H9 (cell line): ENCODE measurements around the gene WDFY3. TPM values are rescaled to one million over a fixed set of nuclear protein-coding genes. Genes with fewer than 3 reads are reported as not detected.

Source experiments
- DNase-seq: peaks from one replicate; pipeline ENCODE4 v3.0.0-alpha.2; 2017
- H2AFZ ChIP-seq: one replicate; pipeline ENCODE4 v1.6.1; 2013; ENCODE audit warnings: mild to moderate bottlenecking, low read length, control low read depth, moderate library complexity
- H2AK5ac ChIP-seq: 2 replicates; pipeline ENCODE4 v1.6.1; 2013; ENCODE audit warnings: low read length, control low read depth, mixed read lengths; ENCODE audit not compliant: insufficient read length
- H2BK120ac ChIP-seq: one replicate; pipeline ENCODE4 v1.6.1; 2013; ENCODE audit warnings: low read depth, mild to moderate bottlenecking, low read length, control low read depth, inconsistent platforms; ENCODE audit not compliant: poor library complexity, severe bottlenecking
- H2BK12ac ChIP-seq: 2 replicates; pipeline ENCODE4 v1.6.1; 2013; ENCODE audit warnings: low read length, control low read depth, mixed read lengths, low read depth; ENCODE audit not compliant: insufficient read length
- H2BK15ac ChIP-seq: 2 replicates; pipeline ENCODE4 v1.6.1; 2013; ENCODE audit warnings: low read depth, low read length, control low read depth
- H2BK20ac ChIP-seq: one replicate; pipeline ENCODE4 v1.6.1; 2013; ENCODE audit warnings: low read depth, mild to moderate bottlenecking, low read length, control low read depth, inconsistent platforms; ENCODE audit not compliant: poor library complexity, severe bottlenecking
- H2BK5ac ChIP-seq: 2 replicates; pipeline ENCODE4 v1.6.1; 2013; ENCODE audit warnings: low read length, control low read depth, mixed read lengths; ENCODE audit not compliant: insufficient read length
- H3K14ac ChIP-seq: 2 replicates; pipeline ENCODE4 v1.6.1; 2013; ENCODE audit warnings: low read length, control low read depth; ENCODE audit not compliant: insufficient read depth
- H3K18ac ChIP-seq: 2 replicates; pipeline ENCODE4 v1.6.1; 2013; ENCODE audit warnings: low read depth, mild to moderate bottlenecking, mixed read lengths, low read length, control low read depth; ENCODE audit not compliant: insufficient read length
- H3K23ac ChIP-seq: 2 replicates; pipeline ENCODE4 v1.6.1; 2013; ENCODE audit warnings: low read length, control low read depth, mixed read lengths, low read depth; ENCODE audit not compliant: insufficient read length
- H3K23me2 ChIP-seq: 2 replicates; pipeline ENCODE4 v1.6.1; 2013; ENCODE audit warnings: low read depth, mild to moderate bottlenecking, mixed read lengths, low read length, control low read depth; ENCODE audit not compliant: insufficient read length, poor library complexity, severe bottlenecking
- H3K27ac ChIP-seq: 2 replicates; pipeline ENCODE4 v1.5.1; 2013; ENCODE audit warnings: low read length, control low read depth, mixed read lengths, low read depth; ENCODE audit not compliant: insufficient read length
- H3K27me3 ChIP-seq: 2 replicates; pipeline ENCODE4 v1.6.1; 2013; ENCODE audit warnings: low read length, control low read depth, inconsistent platforms; ENCODE audit not compliant: insufficient read depth
- H3K4ac ChIP-seq: 2 replicates; pipeline ENCODE4 v1.6.1; 2013; ENCODE audit warnings: low read depth, mild to moderate bottlenecking, control low read depth, inconsistent platforms, low read length, moderate library complexity
- H3K4me1 ChIP-seq: 2 replicates; pipeline ENCODE4 v1.6.1; 2013; ENCODE audit warnings: low read length, control low read depth, inconsistent platforms; ENCODE audit not compliant: insufficient read depth
- H3K4me2 ChIP-seq: 2 replicates; pipeline ENCODE4 v1.6.1; 2013; ENCODE audit warnings: low read length, control low read depth, mixed read lengths; ENCODE audit not compliant: insufficient read length, insufficient read depth
- H3K56ac ChIP-seq: 2 replicates; pipeline ENCODE4 v1.6.1; 2013; ENCODE audit warnings: low read depth, mild to moderate bottlenecking, mixed read lengths, low read length, control low read depth; ENCODE audit not compliant: insufficient read length
- H3K79me1 ChIP-seq: 2 replicates; pipeline ENCODE4 v1.6.1; 2013; ENCODE audit warnings: low read depth, mild to moderate bottlenecking, moderate library complexity, low read length, control low read depth, inconsistent platforms; ENCODE audit not compliant: insufficient read depth, poor library complexity, severe bottlenecking
- H3K79me2 ChIP-seq: 2 replicates; pipeline ENCODE4 v1.6.1; 2013; ENCODE audit warnings: low read length, control low read depth, inconsistent platforms; ENCODE audit not compliant: insufficient read depth
- H3K9ac ChIP-seq: 2 replicates; pipeline ENCODE4 v1.6.1; 2013; ENCODE audit warnings: low read length, control low read depth, mixed read lengths; ENCODE audit not compliant: insufficient read length; ENCODE audit errors: extremely low read depth
- H3K9me3 ChIP-seq: one replicate; pipeline ENCODE4 v1.6.1; 2013; ENCODE audit warnings: low read depth, low read length, inconsistent platforms; ENCODE audit not compliant: control insufficient read depth
- H3T11ph ChIP-seq: one replicate; pipeline ENCODE4 v1.6.1; 2013; ENCODE audit warnings: mild to moderate bottlenecking, low read length, control low read depth, inconsistent platforms
- H4K20me1 ChIP-seq: one replicate; pipeline ENCODE4 v1.6.1; 2013; ENCODE audit not compliant: control insufficient read depth, insufficient read length, insufficient read depth
- H4K5ac ChIP-seq: 2 replicates; pipeline ENCODE4 v1.6.1; 2013; ENCODE audit warnings: low read depth, mild to moderate bottlenecking, mixed read lengths, low read length, control low read depth; ENCODE audit not compliant: insufficient read length
- H4K8ac ChIP-seq: replicated peaks from 2 replicates; pipeline ENCODE4 v1.6.1; 2013; ENCODE audit warnings: low read length, control low read depth, mixed read lengths, low read depth; ENCODE audit not compliant: insufficient read length
- H4K91ac ChIP-seq: 2 replicates; pipeline ENCODE4 v1.6.1; 2013; ENCODE audit warnings: low read depth, mild to moderate bottlenecking, moderate library complexity, mixed read lengths, low read length, control low read depth; ENCODE audit not compliant: insufficient read length
- H3K27ac Mint-ChIP-seq, 3 experiments: 2 replicates in 2 of 3; 3 replicates in 1 of 3; pipeline ENCODE4 v1.8.0; 2020 to 2021; ENCODE audit warnings: mixed read lengths in 3 of 3, mild to moderate bottlenecking in 1 of 3, moderate library complexity in 1 of 3
- H3K27me3 Mint-ChIP-seq: 2 replicates; pipeline ENCODE4 v1.8.0; 2021; ENCODE audit warnings: low read depth, mild to moderate bottlenecking, moderate library complexity, mixed read lengths
- H3K36me3 Mint-ChIP-seq, 3 experiments: 2 replicates in 2 of 3; 3 replicates in 1 of 3; pipeline ENCODE4 v1.8.0; 2020 to 2021; ENCODE audit warnings: low read depth in 3 of 3, mixed read lengths in 3 of 3; ENCODE audit not compliant: insufficient read depth in 1 of 3
- H3K4me1 Mint-ChIP-seq, 2 experiments: 2 replicates each; pipeline ENCODE4 v1.8.0; 2020; ENCODE audit warnings: mixed read lengths in 2 of 2
- H3K4me3 Mint-ChIP-seq, 2 experiments: 2 replicates in 1 of 2; 3 replicates in 1 of 2; pipeline ENCODE4 v1.8.0; 2020 to 2021; ENCODE audit warnings: mild to moderate bottlenecking in 2 of 2, mixed read lengths in 2 of 2, moderate library complexity in 1 of 2
- H3K9me3 Mint-ChIP-seq, 2 experiments: 2 replicates in 1 of 2; 3 replicates in 1 of 2; pipeline ENCODE4 v1.8.0; 2020; ENCODE audit warnings: mild to moderate bottlenecking in 2 of 2, mixed read lengths in 2 of 2, moderate library complexity in 1 of 2
- WGBS: extraction: QIAGEN DNeasy Blood & Tissue Kit; methylation state at CpG from one replicate; pipeline ENCODE4 v1.1.7; 2013; ENCODE audit warnings: missing lambda C conversion rate, low lambda C conversion rate, mixed read lengths; ENCODE audit not compliant: insufficient read length; ENCODE audit errors: extremely low coverage; 5-methylcytosine and 5-hydroxymethylcytosine counted together
- total RNA-seq: library from RNA; stranded (reverse); gene quantifications from 2 replicates; pipeline ENCODE4 v1.2.1, GENCODE V29; 2021
- TF ChIP-seq, protein P1 (sequence below): fragments of 200-600 bp; sonication (generic); conservative IDR thresholded peaks from 3 replicates; pipeline ENCODE4 v1.8.0; 2021; ENCODE audit warnings: antibody characterized with exemption, mild to moderate bottlenecking

Gene WDFY3
- total RNA-seq, 1 experiment from 2014 or later, result 54.6 TPM

DNA sequence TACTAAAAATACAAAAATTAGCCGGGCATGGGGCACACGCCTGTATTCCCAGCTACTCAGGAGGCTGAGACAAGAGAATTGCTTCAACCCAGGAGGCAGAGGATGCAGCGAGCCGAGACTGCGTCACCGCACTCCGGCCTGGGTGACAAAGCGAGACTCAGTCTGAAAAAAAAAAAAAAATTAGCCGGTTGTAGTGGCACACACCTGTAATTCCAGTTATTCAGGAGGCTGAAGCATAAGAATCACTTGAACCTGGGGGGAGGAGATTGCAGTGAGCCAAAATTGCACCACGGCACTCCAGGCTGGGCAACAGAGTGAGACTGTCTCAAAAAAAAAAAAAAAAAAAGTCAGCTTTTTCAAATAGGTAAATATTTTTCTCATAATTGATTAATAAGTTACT is 71.9 kb downstream of the WDFY3 start:
- no peak overlapping the region for H4K8ac ChIP-seq
- no peak overlapping the region for H3K4me2 ChIP-seq
- no peaks in the 10 kb centered on the region; the same call in 1 of the 2 replicates for H3K4me1 ChIP-seq
- peaks cover 0 to 12% (median 6%) of the 10 kb centered on the region in 3 experiments; a peak in 5 of 7 replicates for H3K36me3 Mint-ChIP-seq
- H4K20me1 ChIP-seq, result no peaks in the 10 kb centered on the region
- no peaks in the 10 kb centered on the region for H3K79me2 ChIP-seq
- no peak overlapping the region for H3K4me3 Mint-ChIP-seq
- H2BK120ac ChIP-seq, result no peak overlapping the region
- TF ChIP-seq, protein P1, sequence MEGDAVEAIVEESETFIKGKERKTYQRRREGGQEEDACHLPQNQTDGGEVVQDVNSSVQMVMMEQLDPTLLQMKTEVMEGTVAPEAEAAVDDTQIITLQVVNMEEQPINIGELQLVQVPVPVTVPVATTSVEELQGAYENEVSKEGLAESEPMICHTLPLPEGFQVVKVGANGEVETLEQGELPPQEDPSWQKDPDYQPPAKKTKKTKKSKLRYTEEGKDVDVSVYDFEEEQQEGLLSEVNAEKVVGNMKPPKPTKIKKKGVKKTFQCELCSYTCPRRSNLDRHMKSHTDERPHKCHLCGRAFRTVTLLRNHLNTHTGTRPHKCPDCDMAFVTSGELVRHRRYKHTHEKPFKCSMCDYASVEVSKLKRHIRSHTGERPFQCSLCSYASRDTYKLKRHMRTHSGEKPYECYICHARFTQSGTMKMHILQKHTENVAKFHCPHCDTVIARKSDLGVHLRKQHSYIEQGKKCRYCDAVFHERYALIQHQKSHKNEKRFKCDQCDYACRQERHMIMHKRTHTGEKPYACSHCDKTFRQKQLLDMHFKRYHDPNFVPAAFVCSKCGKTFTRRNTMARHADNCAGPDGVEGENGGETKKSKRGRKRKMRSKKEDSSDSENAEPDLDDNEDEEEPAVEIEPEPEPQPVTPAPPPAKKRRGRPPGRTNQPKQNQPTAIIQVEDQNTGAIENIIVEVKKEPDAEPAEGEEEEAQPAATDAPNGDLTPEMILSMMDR, result no peak
- H2AFZ ChIP-seq, result no peak overlapping the region
- DNase-seq, result no peak
- no peak overlapping the region for H2BK12ac ChIP-seq
- no peak overlapping the region for H3K9ac ChIP-seq
- no peak overlapping the region for H3T11ph ChIP-seq
- H3K79me1 ChIP-seq, result no peaks in the 10 kb centered on the region
- H3K23me2 ChIP-seq, result no peaks in the 10 kb centered on the region
- H3K4ac ChIP-seq, result no peak overlapping the region
- H3K4me1 Mint-ChIP-seq, result peaks cover 9 to 15% of the 10 kb centered on the region in 2 experiments
- no peak overlapping the region for H2BK5ac ChIP-seq
- no peak overlapping the region for H3K18ac ChIP-seq
- H4K5ac ChIP-seq, result no peak overlapping the region
- no peak overlapping the region for H3K27ac ChIP-seq
- no peak overlapping the region for H3K56ac ChIP-seq
- no peak overlapping the region for H4K91ac ChIP-seq
- no peaks in the 10 kb centered on the region for H3K27me3 ChIP-seq
- no peak overlapping the region for H2BK20ac ChIP-seq
- H3K9me3 ChIP-seq, result no peaks in the 10 kb centered on the region
- H3K9me3 Mint-ChIP-seq, result no peaks in the 10 kb centered on the region
- WGBS, result no CpG with 5 or more reads among the region's 10 CpGs
- no peak overlapping the region for H3K23ac ChIP-seq
- H3K27me3 Mint-ChIP-seq, result no peaks in the 10 kb centered on the region
- no peak overlapping the region for H3K14ac ChIP-seq
- H3K27ac Mint-ChIP-seq, result no peak overlapping the region
- no peak overlapping the region for H2AK5ac ChIP-seq
- no peak overlapping the region for H2BK15ac ChIP-seq
